GM18519 (cell line): ENCODE results near the gene RASSF10.
A peak's percentile ranks its signal among the peaks of the same experiment; 100 is the strongest.

ENCODE experiments used
- ATAC-seq: cut with Tn5 transposase; IDR thresholded peaks from one replicate; pipeline ENCODE4 v1.9.1; 2021; ENCODE audit warnings: mild to moderate bottlenecking, moderate library complexity; ENCODE audit not compliant: unreplicated experiment, low FRiP score

RASSF10 gene

GRCh38 chr11:13008625-13009475 is at the start of gene RASSF10:
RASSF10 (plus strand) TSS chr11:13009316; CDS start chr11:13009577, 261 bp downstream.
- ATAC-seq: no peak

DNA sequence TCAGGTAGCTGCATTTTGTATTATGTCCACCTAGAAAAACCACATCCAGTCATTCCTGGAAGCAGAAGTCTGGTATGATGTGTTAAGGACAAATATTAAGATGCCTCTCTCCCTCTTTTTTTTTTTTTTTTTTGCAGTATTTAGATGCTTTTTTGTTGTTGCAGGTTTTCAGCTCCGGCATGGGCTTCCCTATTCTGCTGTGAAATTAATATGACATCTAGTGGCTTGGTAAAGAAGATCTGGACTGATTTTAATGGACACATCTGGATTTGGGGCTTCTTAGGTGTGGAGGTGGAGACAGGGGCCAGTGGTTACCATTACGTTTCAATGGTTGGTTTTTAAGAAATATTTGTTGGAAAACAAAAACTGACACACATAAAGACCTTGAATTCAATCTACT is 47.5 kb upstream of the RASSF10 start:
- no peak for ATAC-seq

DNA sequence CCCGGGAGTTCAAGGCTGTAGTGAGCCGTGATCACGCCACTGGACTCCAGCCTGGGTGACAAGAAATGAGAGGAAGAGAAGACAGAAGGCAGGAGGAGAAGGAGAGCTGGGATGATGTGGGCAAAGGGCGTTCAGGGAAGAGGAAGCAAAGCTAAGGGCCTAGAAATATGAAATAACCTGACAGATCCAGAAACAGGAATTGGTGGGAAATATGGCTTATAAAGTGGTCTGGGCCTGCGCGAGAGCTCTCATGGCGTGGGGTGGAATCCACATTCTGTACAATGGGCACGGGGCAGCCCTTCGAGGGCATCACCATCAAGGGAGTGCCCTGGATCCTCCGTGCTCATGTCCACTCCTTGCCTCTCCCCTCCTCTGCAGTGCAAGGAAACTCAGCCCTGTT is 46.8 kb upstream of the RASSF10 start:
- no peak for ATAC-seq

- ATAC-seq: no peak
Measured at GRCh38 chr11:12963051-12963450, 46.1 kb upstream of the RASSF10 start.

DNA sequence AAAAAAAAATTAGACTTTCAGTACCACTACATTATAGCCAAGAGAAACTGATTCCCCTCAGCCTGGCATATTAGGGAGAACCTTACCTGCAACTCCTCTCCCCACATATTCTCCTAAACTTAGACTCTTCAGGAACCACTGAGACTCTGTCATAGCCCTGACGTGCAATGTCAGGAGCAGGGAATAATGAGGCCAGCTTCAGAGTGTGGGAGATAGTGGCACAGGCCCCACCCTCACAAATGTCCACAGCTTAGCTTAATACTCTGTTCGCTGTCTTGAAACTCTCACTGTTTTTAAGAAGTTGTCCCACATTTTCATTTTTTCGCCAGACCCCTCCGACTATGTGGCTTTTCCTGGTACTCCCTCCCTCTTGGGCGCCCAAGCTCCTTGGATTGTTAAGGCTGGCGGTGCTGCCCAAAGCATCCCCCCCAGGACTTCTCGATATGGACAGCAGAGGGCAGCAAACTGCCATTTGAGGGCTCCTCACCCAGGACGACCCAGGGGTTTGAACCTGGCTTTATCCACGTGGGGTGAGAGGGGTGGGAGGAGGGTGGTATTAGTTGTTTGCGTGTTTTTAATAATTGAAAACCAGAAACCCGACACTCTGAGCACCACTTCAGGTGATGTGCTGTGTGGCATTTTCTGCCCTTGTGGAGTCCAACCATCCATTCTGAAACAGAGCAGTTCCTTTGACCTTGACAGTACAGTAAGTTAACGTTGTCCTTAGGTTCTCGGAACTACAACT is 45.2 kb upstream of the RASSF10 start:
- ATAC-seq: peak; percentile 62

DNA sequence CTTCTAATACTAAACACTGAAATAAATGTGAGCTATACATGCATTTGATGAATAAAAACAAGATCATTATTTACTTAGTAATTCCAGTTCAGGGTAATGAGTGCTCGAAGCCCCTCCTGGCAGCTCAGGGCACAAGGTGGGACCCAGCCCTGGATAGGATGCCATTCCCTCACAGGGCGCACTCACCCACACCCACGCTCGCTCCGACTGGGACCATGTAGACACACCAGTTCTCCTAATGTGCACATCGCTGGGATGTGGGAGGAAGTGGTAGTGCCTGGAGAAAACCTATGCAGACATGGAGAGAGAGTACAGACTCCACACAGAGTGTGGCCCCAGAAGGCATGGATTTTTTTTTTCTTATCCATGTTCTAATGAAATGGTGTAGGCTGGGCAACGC is 44.5 kb upstream of the RASSF10 start:
- ATAC-seq: no peak

DNA sequence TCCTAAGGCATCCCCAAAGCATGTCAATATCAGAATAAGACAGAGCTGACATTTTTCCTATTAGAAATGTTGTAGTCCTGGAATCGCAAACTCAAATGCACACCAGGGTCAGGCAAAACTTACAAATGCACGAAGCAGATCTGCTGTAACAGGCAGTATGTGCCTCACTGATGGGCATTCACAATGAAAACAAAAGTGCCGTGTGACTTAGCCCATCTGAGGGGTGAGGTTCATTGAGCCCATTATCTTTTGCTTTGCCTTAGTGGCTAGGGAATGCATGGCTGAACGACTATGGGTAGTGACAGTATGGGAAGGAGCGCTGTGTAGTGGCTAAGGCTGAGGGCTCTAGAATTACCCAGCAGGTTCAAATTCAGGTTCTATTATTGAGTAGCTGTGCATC is 43.1 kb upstream of the RASSF10 start:
- ATAC-seq: no peak

DNA sequence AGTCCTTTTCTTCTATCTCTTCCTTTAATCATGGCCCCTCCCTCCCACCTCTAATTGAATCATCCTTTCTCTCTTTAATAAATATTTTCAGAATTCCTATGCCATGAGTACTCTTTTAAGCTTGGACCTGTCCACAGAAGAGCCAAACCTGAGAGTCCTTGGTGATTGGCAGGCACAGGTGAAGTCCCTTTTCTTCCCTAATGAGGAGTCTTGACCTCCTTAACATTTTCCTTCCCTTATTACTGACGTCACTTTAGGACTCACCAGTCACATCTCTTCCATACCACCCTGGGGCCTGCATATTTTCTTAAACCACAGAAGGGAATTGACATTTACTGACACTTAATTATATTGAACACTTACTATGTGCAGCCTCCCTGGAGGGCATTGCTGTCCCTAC is 41.0 kb upstream of the RASSF10 start:
- ATAC-seq: no peak

DNA sequence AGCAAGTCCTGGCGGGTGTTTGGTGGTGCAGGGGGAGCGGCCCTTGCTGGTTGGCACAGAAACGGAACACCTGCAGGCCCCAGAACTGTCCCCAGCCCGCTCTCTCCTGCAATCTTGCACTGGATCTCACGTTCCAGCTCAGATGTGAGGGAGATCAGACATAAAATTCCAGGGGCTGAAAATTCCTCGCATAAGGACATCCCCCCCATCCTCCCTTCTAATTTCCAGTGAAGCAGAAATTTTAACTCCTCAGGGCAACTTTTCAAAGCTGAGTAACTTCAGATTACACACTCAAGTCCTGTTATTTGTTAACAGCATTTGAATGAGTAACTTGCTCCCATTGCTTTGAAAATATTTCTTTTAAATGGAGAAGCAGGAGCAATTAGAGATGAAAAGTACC is 40.3 kb upstream of the RASSF10 start:
- ATAC-seq: no peak

GRCh38 chr11:12971955-12972354 is 37.2 kb upstream of the RASSF10 start:
- no peak for ATAC-seq

DNA sequence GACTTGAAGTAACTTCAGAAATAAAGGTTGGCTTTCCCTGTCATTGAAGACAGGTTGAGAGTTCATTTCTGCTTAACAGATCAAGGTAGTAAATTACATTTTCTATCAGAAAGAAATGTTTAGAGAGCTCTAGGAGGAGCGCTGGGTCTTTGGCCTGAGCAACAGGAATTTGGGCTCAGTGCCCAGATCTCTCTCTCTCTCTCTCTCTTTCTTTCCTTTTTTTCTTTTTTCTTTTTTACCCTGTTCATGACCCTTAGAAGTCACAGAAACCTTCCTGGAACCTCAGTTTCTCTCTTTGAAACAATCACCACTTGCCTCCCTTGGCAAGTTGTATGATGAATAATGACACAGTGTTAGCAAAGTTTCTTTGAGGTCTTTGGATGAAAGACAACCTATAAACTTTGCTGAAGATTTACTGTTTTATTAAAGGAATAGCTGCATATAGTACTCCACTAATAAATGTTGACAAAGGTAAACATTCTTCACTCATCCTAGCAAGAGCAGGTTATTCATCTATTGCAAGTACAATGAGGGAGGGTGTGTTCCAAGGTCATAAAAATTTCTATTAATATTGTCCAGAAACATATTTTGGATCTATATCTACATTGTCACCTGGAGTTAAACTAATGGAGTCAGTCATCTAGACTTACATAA is 35.5 kb upstream of the RASSF10 start:
- ATAC-seq: no peak

GRCh38 chr11:12975195-12975594 is 33.9 kb upstream of the RASSF10 start:
- no peak for ATAC-seq

GRCh38 chr11:12979928-12980689 is 29.0 kb upstream of the RASSF10 start:
- no peak for ATAC-seq

GRCh38 chr11:12981676-12982522 is 27.2 kb upstream of the RASSF10 start:
- ATAC-seq: no peak

GRCh38 chr11:12983336-12983735 is 25.8 kb upstream of the RASSF10 start:
- ATAC-seq: no peak

- ATAC-seq: no peak
Measured at GRCh38 chr11:12986194-12986898, 22.8 kb upstream of the RASSF10 start.

GRCh38 chr11:12989428-12990161 is 19.5 kb upstream of the RASSF10 start:
- ATAC-seq: no peak

DNA sequence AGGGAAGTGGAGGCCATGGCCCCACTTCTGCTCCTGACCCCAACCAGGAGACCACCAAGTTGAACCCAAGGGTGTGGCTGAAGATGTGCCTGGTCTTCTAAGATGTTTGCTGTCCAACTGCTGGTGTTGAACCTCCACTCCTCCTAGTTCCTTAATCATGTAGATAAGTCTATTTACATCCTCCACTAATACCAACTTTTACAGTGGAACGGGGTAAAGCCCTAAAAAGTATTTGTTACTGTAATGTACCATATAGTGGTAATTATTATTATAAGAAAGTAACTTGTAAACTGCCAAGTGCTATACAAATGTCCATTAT is 19.0 kb upstream of the RASSF10 start:
- ATAC-seq: no peak

DNA sequence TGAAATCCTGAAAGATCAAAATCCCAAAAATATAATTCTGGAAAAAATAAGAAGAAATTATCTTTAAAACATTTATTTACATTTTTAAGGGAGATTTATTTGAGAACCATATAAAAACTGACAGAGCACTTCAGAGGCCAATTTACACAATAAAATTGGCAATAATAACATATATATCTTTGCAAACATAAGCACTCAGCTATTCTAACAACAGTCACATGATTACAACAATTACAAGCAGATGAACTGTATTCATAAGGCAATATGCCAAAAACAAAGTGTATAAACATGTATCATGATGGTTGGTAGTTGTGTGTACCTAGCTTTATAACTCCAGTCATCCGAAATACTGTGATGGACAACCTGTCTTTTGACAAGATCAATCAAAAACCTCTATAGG is 17.7 kb upstream of the RASSF10 start:
- ATAC-seq: no peak
